ENCODE results near the gene MYPN. TPM values are rescaled to one million over a fixed set of nuclear protein-coding genes. Genes with fewer than 3 reads are reported as not detected.
"Not testable (repeated sequence)": the region's sequence is repeated elsewhere in the genome, so short reads cannot be mapped to it uniquely, and the experiment has no call there.

The MYPN gene
- polyA plus RNA-seq, 6 donors from 2014 or later = not detected

- Mint-ChIP-seq H3K9me3 (no peaks in the 10 kb centered on the region), H3K27ac (peak overlapping the region in 2 of 6 donors; percentile 12 to 91), H3K27me3 (peaks cover 17 to 21% (median 19%) of the 10 kb centered on the region in 3 donors), H3K4me1 (peaks cover 3 to 8% (median 7%) of the 10 kb centered on the region in 3 donors), H3K4me3 (no peak overlapping the region), H3K36me3 (no peaks in the 10 kb centered on the region)
- no peak for ATAC-seq (ENCODE audit: low read depth in 2 of 2)
- no peak for DNase-seq
Measured at GRCh38 chr10:68235581-68235980, 126.3 kb downstream of the MYPN start.

- Mint-ChIP-seq H3K27ac (no peak overlapping the region), H3K36me3 (no peaks in the 10 kb centered on the region), H3K4me3 (no peak overlapping the region), H3K9me3 (no peaks in the 10 kb centered on the region), H3K27me3 (peaks cover 11 to 21% (median 19%) of the 10 kb centered on the region in 3 donors), H3K4me1 (no peaks in the 10 kb centered on the region)
- DNase-seq (no peak), ATAC-seq (ENCODE audit: low read depth in 2 of 2) (no peak)
Measured at GRCh38 chr10:68237173-68237572, 127.9 kb downstream of the MYPN start.

GRCh38 chr10:68238371-68238770 is 129.1 kb downstream of the MYPN start:
- peak overlapping the region in 1 of 6 donors; percentile 42 for H3K27ac Mint-ChIP-seq
- H3K9me3 Mint-ChIP-seq = no peaks in the 10 kb centered on the region
- H3K36me3 Mint-ChIP-seq = no peaks in the 10 kb centered on the region
- no peaks in the 10 kb centered on the region for H3K4me1 Mint-ChIP-seq
- peaks cover 6 to 15% (median 12%) of the 10 kb centered on the region in 3 donors for H3K27me3 Mint-ChIP-seq
- no peak overlapping the region for H3K4me3 Mint-ChIP-seq
- no peak for DNase-seq
- ATAC-seq (ENCODE audit: low read depth in 2 of 2) = no peak

- no peaks in the 10 kb centered on the region for H3K4me1 Mint-ChIP-seq
- H3K36me3 Mint-ChIP-seq = no peaks in the 10 kb centered on the region
- no peak overlapping the region for H3K4me3 Mint-ChIP-seq
- no peak for ATAC-seq (ENCODE audit: low read depth in 2 of 2)
- peak overlapping the region in 1 of 6 donors; percentile 23 for H3K27ac Mint-ChIP-seq
- DNase-seq = no peak
- H3K27me3 Mint-ChIP-seq = peaks cover 0 to 9% (median 8%) of the 10 kb centered on the region in 3 donors
- no peaks in the 10 kb centered on the region for H3K9me3 Mint-ChIP-seq
Measured at GRCh38 chr10:68239069-68239468, 129.8 kb downstream of the MYPN start.

- H3K4me1 Mint-ChIP-seq = no peaks in the 10 kb centered on the region
- H3K27me3 Mint-ChIP-seq = peaks cover 0 to 9% (median 8%) of the 10 kb centered on the region in 3 donors
- ATAC-seq (ENCODE audit: low read depth in 2 of 2) = no peak
- no peak for DNase-seq
- H3K36me3 Mint-ChIP-seq = no peaks in the 10 kb centered on the region
- no peak overlapping the region for H3K4me3 Mint-ChIP-seq
- H3K9me3 Mint-ChIP-seq = no peaks in the 10 kb centered on the region
- no peak overlapping the region for H3K27ac Mint-ChIP-seq
Measured at GRCh38 chr10:68239596-68240150, 130.4 kb downstream of the MYPN start.

GRCh38 chr10:68242051-68242450 is 132.8 kb downstream of the MYPN start:
- ATAC-seq (ENCODE audit: low read depth in 2 of 2) = no peak
- H3K27ac Mint-ChIP-seq = no peak overlapping the region
- no peaks in the 10 kb centered on the region for H3K9me3 Mint-ChIP-seq
- peaks cover 0 to 9% (median 8%) of the 10 kb centered on the region in 3 donors for H3K27me3 Mint-ChIP-seq
- no peak for DNase-seq
- no peaks in the 10 kb centered on the region for H3K36me3 Mint-ChIP-seq
- H3K4me1 Mint-ChIP-seq = no peaks in the 10 kb centered on the region
- H3K4me3 Mint-ChIP-seq = no peak overlapping the region

GRCh38 chr10:68246397-68246796 is 137.1 kb downstream of the MYPN start:
- H3K27me3 Mint-ChIP-seq; H3K4me3 Mint-ChIP-seq; ATAC-seq (ENCODE audit: low read depth in 2 of 2): not testable (repeated sequence)

GRCh38 chr10:68247931-68248330 is 138.6 kb downstream of the MYPN start:
- H3K9me3 Mint-ChIP-seq = no peaks in the 10 kb centered on the region
- ATAC-seq (ENCODE audit: low read depth in 2 of 2) (no peak), DNase-seq (no peak)
- peaks cover 10 to 14% (median 13%) of the 10 kb centered on the region in 3 donors for H3K4me1 Mint-ChIP-seq
- no peaks in the 10 kb centered on the region for H3K36me3 Mint-ChIP-seq
- H3K4me3 Mint-ChIP-seq = no peak overlapping the region
- H3K27me3 Mint-ChIP-seq = no peaks in the 10 kb centered on the region
- H3K27ac Mint-ChIP-seq = no peak overlapping the region

More at GRCh38 chr10:68246397-68246796, 137.1 kb downstream of the MYPN start:
- not testable (repeated sequence) for DNase-seq, H3K9me3 Mint-ChIP-seq, H3K27ac Mint-ChIP-seq, H3K4me1 Mint-ChIP-seq, H3K36me3 Mint-ChIP-seq

GRCh38 chr10:68249297-68249696 is 140.0 kb downstream of the MYPN start:
- DNase-seq = no peak
- Mint-ChIP-seq H3K27ac (no peak overlapping the region), H3K9me3 (no peaks in the 10 kb centered on the region), H3K4me1 (peaks cover 10 to 14% (median 13%) of the 10 kb centered on the region in 3 donors), H3K36me3 (no peaks in the 10 kb centered on the region), H3K4me3 (no peak overlapping the region), H3K27me3 (no peaks in the 10 kb centered on the region)
- no peak for ATAC-seq (ENCODE audit: low read depth in 2 of 2)

- H3K4me3 Mint-ChIP-seq = no peak overlapping the region
- no peak for DNase-seq
- no peaks in the 10 kb centered on the region for H3K36me3 Mint-ChIP-seq
- H3K27ac Mint-ChIP-seq = no peak overlapping the region
- H3K27me3 Mint-ChIP-seq = no peaks in the 10 kb centered on the region
- no peaks in the 10 kb centered on the region for H3K9me3 Mint-ChIP-seq
- ATAC-seq (ENCODE audit: low read depth in 2 of 2) = no peak
- peaks cover 10 to 14% (median 13%) of the 10 kb centered on the region in 3 donors for H3K4me1 Mint-ChIP-seq
Measured at GRCh38 chr10:68251151-68251550, 141.9 kb downstream of the MYPN start.

- Mint-ChIP-seq H3K27ac (peak overlapping the region in 2 of 6 donors; percentile 28 to 48), H3K27me3 (no peaks in the 10 kb centered on the region), H3K36me3 (no peaks in the 10 kb centered on the region), H3K4me1 (peaks cover 10 to 14% (median 13%) of the 10 kb centered on the region in 3 donors), H3K4me3 (peak overlapping the region in 2 of 8 donors; percentile 23 to 35), H3K9me3 (no peaks in the 10 kb centered on the region)
- DNase-seq (no peak), ATAC-seq (ENCODE audit: low read depth in 2 of 2) (no peak)
Measured at GRCh38 chr10:68251625-68252495, 142.6 kb downstream of the MYPN start.

- Mint-ChIP-seq H3K36me3 (no peaks in the 10 kb centered on the region), H3K4me1 (peaks cover 10 to 14% (median 13%) of the 10 kb centered on the region in 3 donors), H3K9me3 (no peaks in the 10 kb centered on the region), H3K4me3 (no peak overlapping the region), H3K27me3 (peaks cover 0 to 7% (median 5%) of the 10 kb centered on the region in 3 donors), H3K27ac (no peak overlapping the region)
- DNase-seq = no peak
- no peak for ATAC-seq (ENCODE audit: low read depth in 2 of 2)
Measured at GRCh38 chr10:68253346-68253745, 144.1 kb downstream of the MYPN start.

- ATAC-seq (ENCODE audit: low read depth in 2 of 2) (no peak), DNase-seq (no peak)
- peaks cover 0 to 8% of the 10 kb centered on the region in 2 donors for H3K36me3 Mint-ChIP-seq
- peaks cover 0 to 3% (median 2%) of the 10 kb centered on the region in 3 donors for H3K4me1 Mint-ChIP-seq
- H3K27me3 Mint-ChIP-seq = peaks cover 0 to 7% (median 5%) of the 10 kb centered on the region in 3 donors
- peak overlapping the region in 1 of 8 donors; percentile 35 for H3K4me3 Mint-ChIP-seq
- H3K27ac Mint-ChIP-seq = peak overlapping the region in 1 of 6 donors; percentile 44
- H3K9me3 Mint-ChIP-seq = peaks cover 2 to 15% (median 11%) of the 10 kb centered on the region in 7 donors
Measured at GRCh38 chr10:68261132-68261856, 152.0 kb downstream of the MYPN start.

Data from naive B cell (primary cell).